HAP-1 (cell line): ENCODE measurements around the gene KRTAP19-8.

Experiments used
- DNase-seq, 2 experiments: peaks; one replicate each; pipeline ENCODE4 v3.0.0-alpha.2; 2016 to 2020; ENCODE audit warnings: low spot score in 2 of 2
- H3K27me3 ChIP-seq: fragments of 250-450 bp; sonication (Bioruptor Pico); 2 replicates; pipeline ENCODE4 v1.5.1; 2020; ENCODE audit warnings: low read depth, mild to moderate bottlenecking, moderate library complexity
- H3K36me3 ChIP-seq: fragments of 250-450 bp; sonication (Bioruptor Pico); replicated peaks from 2 replicates; pipeline ENCODE4 v1.5.1; 2020; ENCODE audit warnings: mild to moderate bottlenecking
- H3K4me1 ChIP-seq: fragments of 250-450 bp; sonication (Bioruptor Pico); 2 replicates; pipeline ENCODE4 v1.5.1; 2020; ENCODE audit warnings: mild to moderate bottlenecking
- H3K4me3 ChIP-seq: fragments of 250-450 bp; sonication (Bioruptor Pico); 2 replicates; pipeline ENCODE4 v1.5.1; 2020; ENCODE audit warnings: mild to moderate bottlenecking, moderate library complexity
- H3K9me3 ChIP-seq: fragments of 250-450 bp; sonication (Bioruptor Pico); 2 replicates; pipeline ENCODE4 v1.5.1; 2020; ENCODE audit warnings: mild to moderate bottlenecking, moderate library complexity
- in situ Hi-C: fragments of 300-500 bp; cut with MboI; formaldehyde crosslinking; loops from 3 replicates; pipeline ENCODE4 v1.14.3; 2020; ENCODE audit warnings: low sequenced_read_pairs, inconsistent platforms, mixed read lengths

KRTAP19-8 gene

GRCh38 chr21:31041295-31042079, 3.2 kb upstream of the KRTAP19-8 start:
- H3K4me1 ChIP-seq = no peaks in the 10 kb centered on the region
- in situ Hi-C loops = no loop called here
- DNase-seq = no peak
- H3K27me3 ChIP-seq = no peaks in the 10 kb centered on the region
- no peaks in the 10 kb centered on the region for H3K9me3 ChIP-seq
- H3K4me3 ChIP-seq = no peak overlapping the region
- no peaks in the 10 kb centered on the region for H3K36me3 ChIP-seq

- in situ Hi-C loops = no loop called here
- no peaks in the 10 kb centered on the region for H3K36me3 ChIP-seq
- DNase-seq = no peak
- no peaks in the 10 kb centered on the region for H3K4me1 ChIP-seq
- no peaks in the 10 kb centered on the region for H3K9me3 ChIP-seq
- H3K27me3 ChIP-seq = no peaks in the 10 kb centered on the region
- H3K4me3 ChIP-seq = no peak overlapping the region
These were observed 3.9 kb downstream of the KRTAP19-8 start for GRCh38 chr21:31034378-31034777.

GRCh38 chr21:31030367-31031106, 7.7 kb downstream of the KRTAP19-8 start:
- DNase-seq = no peak
- Histone ChIP-seq H3K9me3 (no peaks in the 10 kb centered on the region; the same call in 1 of the 2 replicates), H3K27me3 (no peaks in the 10 kb centered on the region), H3K4me3 (no peak overlapping the region), H3K4me1 (no peaks in the 10 kb centered on the region), H3K36me3 (no peaks in the 10 kb centered on the region)
- in situ Hi-C loops = no loop called here

- in situ Hi-C loops = no loop called here
- H3K9me3 ChIP-seq = no peaks in the 10 kb centered on the region; the same call in 1 of the 2 replicates
- H3K27me3 ChIP-seq = no peaks in the 10 kb centered on the region
- DNase-seq = no peak
- no peaks in the 10 kb centered on the region for H3K36me3 ChIP-seq
- H3K4me3 ChIP-seq = no peak overlapping the region
- no peaks in the 10 kb centered on the region for H3K4me1 ChIP-seq
These were observed 14.6 kb downstream of the KRTAP19-8 start for GRCh38 chr21:31023680-31024079.

GRCh38 chr21:31022306-31022705, 16.0 kb downstream of the KRTAP19-8 start:
- in situ Hi-C loops = no loop called here
- DNase-seq = no peak
- H3K9me3 ChIP-seq = no peaks in the 10 kb centered on the region; the same call in 1 of the 2 replicates
- H3K4me1 ChIP-seq = no peaks in the 10 kb centered on the region
- H3K36me3 ChIP-seq = no peaks in the 10 kb centered on the region
- no peak overlapping the region for H3K4me3 ChIP-seq
- H3K27me3 ChIP-seq = no peaks in the 10 kb centered on the region

- Histone ChIP-seq H3K27me3 (no peaks in the 10 kb centered on the region), H3K36me3 (no peaks in the 10 kb centered on the region), H3K4me1 (no peaks in the 10 kb centered on the region), H3K4me3 (no peak overlapping the region), H3K9me3 (no peaks in the 10 kb centered on the region; the same call in 1 of the 2 replicates)
- no peak for DNase-seq
- in situ Hi-C loops = no loop called here
These were observed 20.0 kb downstream of the KRTAP19-8 start for GRCh38 chr21:31018232-31018631.

- in situ Hi-C loops = no loop called here
- H3K9me3 ChIP-seq = no peaks in the 10 kb centered on the region; the same call in 1 of the 2 replicates
- H3K4me1 ChIP-seq = no peaks in the 10 kb centered on the region
- no peak for DNase-seq
- no peaks in the 10 kb centered on the region for H3K27me3 ChIP-seq
- H3K4me3 ChIP-seq = no peak overlapping the region
- no peaks in the 10 kb centered on the region for H3K36me3 ChIP-seq
These were observed 23.4 kb downstream of the KRTAP19-8 start for GRCh38 chr21:31014891-31015290.

- Histone ChIP-seq H3K36me3 (no peaks in the 10 kb centered on the region), H3K4me3 (no peak overlapping the region), H3K9me3 (no peaks in the 10 kb centered on the region; the same call in 1 of the 2 replicates), H3K27me3 (no peaks in the 10 kb centered on the region), H3K4me1 (no peaks in the 10 kb centered on the region)
- in situ Hi-C loops = no loop called here
- DNase-seq = no peak
These were observed 25.9 kb downstream of the KRTAP19-8 start for GRCh38 chr21:31012133-31013089.

- in situ Hi-C loops = no loop called here
- Histone ChIP-seq H3K4me1 (no peaks in the 10 kb centered on the region), H3K4me3 (no peak overlapping the region), H3K27me3 (no peaks in the 10 kb centered on the region), H3K9me3 (no peaks in the 10 kb centered on the region; the same call in 1 of the 2 replicates), H3K36me3 (no peaks in the 10 kb centered on the region)
- no peak for DNase-seq
These were observed 26.9 kb downstream of the KRTAP19-8 start for GRCh38 chr21:31011412-31011811.

- in situ Hi-C loops = no loop called here
- no peak for DNase-seq
- Histone ChIP-seq H3K9me3 (no peaks in the 10 kb centered on the region), H3K27me3 (no peaks in the 10 kb centered on the region), H3K4me1 (no peaks in the 10 kb centered on the region), H3K4me3 (no peak overlapping the region), H3K36me3 (no peaks in the 10 kb centered on the region)
These were observed 29.9 kb downstream of the KRTAP19-8 start for GRCh38 chr21:31008355-31008754.

GRCh38 chr21:31005019-31005418, 33.3 kb downstream of the KRTAP19-8 start:
- Histone ChIP-seq H3K4me1 (no peaks in the 10 kb centered on the region), H3K4me3 (no peak overlapping the region), H3K36me3 (no peaks in the 10 kb centered on the region), H3K27me3 (no peaks in the 10 kb centered on the region), H3K9me3 (no peaks in the 10 kb centered on the region)
- in situ Hi-C loops = no loop called here
- no peak for DNase-seq

GRCh38 chr21:31003471-31003870, 34.8 kb downstream of the KRTAP19-8 start:
- Histone ChIP-seq H3K4me1 (no peaks in the 10 kb centered on the region), H3K4me3 (no peak overlapping the region), H3K36me3 (no peaks in the 10 kb centered on the region), H3K9me3 (no peaks in the 10 kb centered on the region), H3K27me3 (no peaks in the 10 kb centered on the region)
- no peak for DNase-seq
- in situ Hi-C loops = no loop called here

- H3K36me3 ChIP-seq = no peaks in the 10 kb centered on the region
These were observed 40.7 kb downstream of the KRTAP19-8 start for GRCh38 chr21:30997541-30997940.

More at GRCh38 chr21:30997541-30997940, 40.7 kb downstream of the KRTAP19-8 start:
- Histone ChIP-seq H3K4me1 (no peaks in the 10 kb centered on the region), H3K4me3 (no peak overlapping the region), H3K27me3 (no peaks in the 10 kb centered on the region), H3K9me3 (0 out of 2 replicates have a peak, but pooled peaks cover 5% of the 10 kb centered on the region)
- no peak for DNase-seq
- in situ Hi-C loops = no loop called here
